Bronchial epithelial cell (primary cell): ENCODE results near the gene GLTPD2. TPM values are rescaled to one million over a fixed set of nuclear protein-coding genes. Genes with fewer than 3 reads are reported as not detected.

Experiments
- DNase-seq: peaks from one replicate; pipeline ENCODE4 v3.0.0-alpha.2; 2010; ENCODE audit warnings: low read depth
- FAIRE-seq: peaks from 2 replicates; lab custom pipeline; 2011; peaks lifted over from hg19 to GRCh38; lab: Jason Lieb, UNC
- H3K27me3 ChIP-seq: 2 replicates; pipeline ENCODE4 v1.5.1; 2011; ENCODE audit warnings: low read length; ENCODE audit not compliant: control insufficient read depth, insufficient read depth
- H3K36me3 ChIP-seq: 2 replicates; pipeline ENCODE4 v1.5.1; 2011; ENCODE audit warnings: low read length; ENCODE audit not compliant: control insufficient read depth, insufficient read depth
- H3K4me3 ChIP-seq: 2 replicates; pipeline ENCODE4 v1.5.1; 2011; ENCODE audit warnings: mild to moderate bottlenecking, low read depth, low read length, control low read depth
- total RNA-seq: library from RNA; depleted of rRNA; stranded (reverse); fragments of >200 nt; gene quantifications from 2 replicates; pipeline ENCODE4 v1.2.1, GENCODE V29; 2014
- TF ChIP-seq, protein P1 (sequence below): IDR thresholded peaks from 2 replicates; pipeline ENCODE4 v1.5.1; 2011; ENCODE audit warnings: mild to moderate bottlenecking, moderate library complexity, low read length, control low read depth, inconsistent platforms; ENCODE audit not compliant: insufficient read depth, severe bottlenecking

GLTPD2 gene
- total RNA-seq, 1 donor from 2014 or later, result not detected

DNA sequence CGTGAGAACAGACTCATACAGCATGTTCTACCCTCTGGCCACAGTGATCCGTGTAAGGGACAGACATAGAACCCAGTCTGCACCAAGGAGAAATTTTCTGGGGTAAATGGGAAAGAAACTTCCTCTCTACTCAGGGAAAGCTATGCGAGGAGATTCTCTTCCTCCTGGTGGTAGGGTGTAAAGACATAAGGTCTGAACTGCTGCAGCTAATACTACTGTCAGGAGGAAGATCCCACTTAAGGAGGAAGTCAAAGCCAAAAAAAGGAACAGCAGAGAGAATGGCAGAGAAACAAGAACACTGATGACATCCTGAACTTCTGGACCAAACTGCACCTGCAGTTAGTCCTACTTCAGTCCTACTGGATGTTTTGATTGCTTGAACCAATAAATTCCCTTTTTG is 24.2 kb upstream of the GLTPD2 start:
- FAIRE-seq (no peak), DNase-seq (no peak)
- TF ChIP-seq, protein P1, sequence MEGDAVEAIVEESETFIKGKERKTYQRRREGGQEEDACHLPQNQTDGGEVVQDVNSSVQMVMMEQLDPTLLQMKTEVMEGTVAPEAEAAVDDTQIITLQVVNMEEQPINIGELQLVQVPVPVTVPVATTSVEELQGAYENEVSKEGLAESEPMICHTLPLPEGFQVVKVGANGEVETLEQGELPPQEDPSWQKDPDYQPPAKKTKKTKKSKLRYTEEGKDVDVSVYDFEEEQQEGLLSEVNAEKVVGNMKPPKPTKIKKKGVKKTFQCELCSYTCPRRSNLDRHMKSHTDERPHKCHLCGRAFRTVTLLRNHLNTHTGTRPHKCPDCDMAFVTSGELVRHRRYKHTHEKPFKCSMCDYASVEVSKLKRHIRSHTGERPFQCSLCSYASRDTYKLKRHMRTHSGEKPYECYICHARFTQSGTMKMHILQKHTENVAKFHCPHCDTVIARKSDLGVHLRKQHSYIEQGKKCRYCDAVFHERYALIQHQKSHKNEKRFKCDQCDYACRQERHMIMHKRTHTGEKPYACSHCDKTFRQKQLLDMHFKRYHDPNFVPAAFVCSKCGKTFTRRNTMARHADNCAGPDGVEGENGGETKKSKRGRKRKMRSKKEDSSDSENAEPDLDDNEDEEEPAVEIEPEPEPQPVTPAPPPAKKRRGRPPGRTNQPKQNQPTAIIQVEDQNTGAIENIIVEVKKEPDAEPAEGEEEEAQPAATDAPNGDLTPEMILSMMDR, result no peak
- no peaks in the 10 kb centered on the region for H3K36me3 ChIP-seq
- H3K27me3 ChIP-seq, result no peaks in the 10 kb centered on the region
- H3K4me3 ChIP-seq, result no peak overlapping the region

DNA sequence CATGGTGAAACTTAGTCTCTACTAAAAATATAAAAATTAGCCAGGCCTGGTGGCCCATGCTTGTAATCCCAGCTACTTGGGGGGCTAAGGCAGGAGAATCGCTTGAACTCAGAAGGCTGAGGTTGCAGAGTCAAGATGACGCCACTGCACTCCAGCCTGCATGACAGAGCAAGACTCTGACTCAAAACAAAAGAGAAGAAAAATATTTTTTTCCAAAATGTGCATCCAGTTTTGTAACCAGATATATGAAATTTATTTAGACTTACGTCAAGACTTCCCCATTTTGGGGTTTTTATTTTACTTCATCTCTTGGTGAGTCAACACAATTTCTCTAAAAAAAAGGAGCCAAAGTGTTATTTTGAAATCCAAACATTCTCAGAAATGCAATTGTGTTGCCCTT is 22.6 kb upstream of the GLTPD2 start:
- TF ChIP-seq, protein P1, result no peak
- FAIRE-seq, result no peak

DNA sequence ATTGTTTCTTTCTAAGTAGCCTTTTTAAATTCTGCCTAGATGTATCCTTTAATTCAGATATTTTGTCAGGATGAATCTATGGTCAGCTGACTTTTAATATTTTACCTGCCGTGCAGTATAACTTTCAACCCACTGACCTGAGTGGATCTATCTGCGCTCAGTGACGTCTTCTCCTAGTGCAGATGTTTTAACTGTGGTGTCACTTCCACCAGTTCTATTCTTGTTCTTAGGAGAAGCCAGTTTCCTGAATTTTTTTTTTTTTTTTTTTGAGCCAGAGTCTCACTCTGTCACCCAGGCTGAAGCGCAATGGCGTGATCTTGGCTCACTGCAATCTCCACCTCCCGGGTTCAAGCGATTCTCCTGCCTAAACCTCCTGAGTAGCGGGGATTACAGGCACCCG is 22.0 kb upstream of the GLTPD2 start:
- no peaks in the 10 kb centered on the region for H3K36me3 ChIP-seq
- FAIRE-seq, result no peak
- TF ChIP-seq, protein P1, result no peak
- no peaks in the 10 kb centered on the region for H3K27me3 ChIP-seq
- no peak overlapping the region for H3K4me3 ChIP-seq
- no peak for DNase-seq

More for the DNA sequence above, 22.6 kb upstream of the GLTPD2 start:
- no peak for DNase-seq
- H3K36me3 ChIP-seq, result no peaks in the 10 kb centered on the region
- no peaks in the 10 kb centered on the region for H3K27me3 ChIP-seq
- H3K4me3 ChIP-seq, result no peak overlapping the region

DNA sequence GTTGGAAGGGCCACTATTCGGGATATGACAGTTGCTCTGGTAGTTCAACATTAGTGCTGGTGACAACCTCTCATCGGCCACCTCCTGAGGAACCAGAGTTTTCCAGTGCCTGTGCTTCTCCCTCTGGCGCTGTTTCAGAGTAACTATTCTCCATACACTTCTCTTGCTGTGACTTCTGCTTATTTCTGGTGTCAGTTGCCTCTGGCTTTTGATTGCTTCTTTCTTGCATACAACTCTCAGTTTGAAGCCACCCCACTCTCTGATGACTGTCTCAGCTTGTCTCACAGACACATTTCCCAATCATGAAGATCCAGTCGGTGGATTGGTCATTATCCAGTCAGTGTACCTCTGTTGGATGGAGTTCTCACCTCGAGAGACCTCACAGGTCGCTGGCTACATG is 20.5 kb upstream of the GLTPD2 start:
- no peak overlapping the region for H3K4me3 ChIP-seq
- H3K36me3 ChIP-seq, result no peaks in the 10 kb centered on the region
- TF ChIP-seq, protein P1, result no peak
- no peak for DNase-seq
- H3K27me3 ChIP-seq, result no peaks in the 10 kb centered on the region
- FAIRE-seq, result no peak

DNA sequence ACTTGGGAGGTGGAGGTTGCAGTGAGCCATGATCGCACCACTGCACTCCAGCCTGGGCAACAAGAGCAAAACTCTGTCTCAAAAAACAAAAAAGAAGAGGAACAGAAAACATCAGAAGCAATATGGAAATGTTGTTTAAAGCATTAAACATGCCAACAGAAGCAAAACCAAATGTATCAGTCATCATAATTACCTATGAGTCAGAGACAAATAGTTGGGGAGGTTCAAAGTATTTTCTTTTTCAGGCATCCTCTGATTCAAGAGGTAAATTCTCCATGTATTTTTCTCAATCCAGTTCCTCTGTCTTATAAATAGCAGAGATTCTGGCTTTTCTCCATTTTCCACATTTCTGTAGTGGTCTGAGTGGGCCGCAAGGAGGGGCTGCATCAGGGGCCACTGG is 19.1 kb upstream of the GLTPD2 start:
- H3K27me3 ChIP-seq, result peaks cover 2% of the 10 kb centered on the region
- FAIRE-seq (no peak), DNase-seq (peak; percentile 55)
- TF ChIP-seq, protein P1, result no peak
- no peak overlapping the region for H3K4me3 ChIP-seq
- H3K36me3 ChIP-seq, result no peaks in the 10 kb centered on the region

DNA sequence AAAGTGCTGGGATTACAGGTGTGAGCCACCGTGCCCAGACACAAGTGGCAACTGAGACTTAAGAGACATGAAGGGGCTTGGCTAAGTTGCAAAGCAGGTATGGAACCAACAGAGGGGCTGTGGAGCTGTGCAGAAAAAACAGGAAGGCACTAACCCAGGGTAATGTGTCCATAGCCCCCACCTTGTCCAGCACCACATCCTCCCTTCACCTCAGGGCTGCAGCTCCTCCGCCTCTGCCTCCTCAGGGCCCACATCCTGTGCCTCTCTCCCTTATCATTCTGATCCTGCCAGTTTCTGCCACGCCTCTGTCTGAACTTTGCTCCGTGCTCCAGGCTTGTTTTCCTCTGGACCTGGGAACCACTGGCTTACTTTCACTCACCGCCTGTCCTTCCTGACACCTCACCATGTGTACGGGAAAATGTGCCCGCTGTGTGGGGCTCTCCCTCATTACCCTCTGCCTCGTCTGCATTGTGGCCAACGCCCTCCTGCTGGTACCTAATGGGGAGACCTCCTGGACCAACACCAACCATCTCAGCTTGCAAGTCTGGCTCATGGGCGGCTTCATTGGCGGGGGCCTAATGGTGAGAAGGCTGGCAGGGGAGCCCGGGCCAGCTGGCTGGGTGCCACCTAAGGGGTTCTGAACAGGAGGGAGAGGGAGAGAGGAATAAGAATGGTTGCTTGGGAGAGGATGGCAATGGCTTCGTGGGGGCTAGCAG is 17.1 kb upstream of the GLTPD2 start, which contains the start of gene TM4SF5:
TSS of gene TM4SF5 (plus strand) at position 368 of the 716 bp plus-strand sequence. CDS start at position 405, 37 bp downstream.
- Histone ChIP-seq H3K4me3 (no peak within 1 kb of the TSS), H3K27me3 (peaks cover 2% of the 10 kb centered on the region), H3K36me3 (no peaks in the 10 kb centered on the region)
- DNase-seq (no peak), FAIRE-seq (no peak)
- TF ChIP-seq, protein P1, result no peak
